Activated CD8-positive, alpha-beta T cell treated with anti-CD3 and anti-CD28 coated beads, Interleukin-2, amount 10 ng/mL, durations not matched to agents 7 days and 5 days (primary cell): ENCODE data around the gene SNRPB2. TPM values are rescaled to one million over a fixed set of nuclear protein-coding genes. Genes with fewer than 3 reads are reported as not detected.

Source experiments
- ATAC-seq: fragments of 150-1000 bp; cut with Tn5 transposase; one replicate; pipeline ENCODE4 v1.10.0; 2021; ENCODE audit warnings: moderate library complexity
- CTCF ChIA-PET: fragments of 350-600 bp; sonication (Branson Sonifier 250); formaldehyde crosslinking; loops from one replicate; lab custom pipeline; 2021; ENCODE audit warnings: antibody characterized with exemption; lab: Charles Lee
- POLR2A ChIA-PET: fragments of 350-600 bp; sonication (Branson Sonifier 250); formaldehyde crosslinking; loops from one replicate; lab custom pipeline; 2021; ENCODE audit warnings: antibody characterized with exemption; lab: Charles Lee
- DNase-seq: peaks from one replicate; pipeline ENCODE4 v3.0.0-alpha.2; 2020
- H3K27ac Mint-ChIP-seq: one replicate; pipeline ENCODE4 v1.8.0; 2021; ENCODE audit warnings: mild to moderate bottlenecking, mixed read lengths
- H3K27me3 Mint-ChIP-seq: one replicate; pipeline ENCODE4 v1.8.0; 2021; ENCODE audit warnings: low read depth, mixed read lengths
- H3K36me3 Mint-ChIP-seq: one replicate; pipeline ENCODE4 v1.8.0; 2021; ENCODE audit warnings: low read depth, mixed read lengths
- H3K4me1 Mint-ChIP-seq: one replicate; pipeline ENCODE4 v1.8.0; 2021; ENCODE audit warnings: low read depth, mixed read lengths
- H3K4me3 Mint-ChIP-seq: one replicate; pipeline ENCODE4 v1.8.0; 2021; ENCODE audit warnings: mild to moderate bottlenecking, mixed read lengths
- H3K9me3 Mint-ChIP-seq: one replicate; pipeline ENCODE4 v1.8.0; 2022; ENCODE audit warnings: mixed read lengths; ENCODE audit not compliant: insufficient read depth
- total RNA-seq, 2 experiments: library from RNA; stranded (reverse); gene quantifications; one replicate each; pipeline ENCODE4 v1.2.3, GENCODE V29; 2021

Gene SNRPB2
- total RNA-seq: 100 to 1,000 TPM in 1 of 2 experiments, 10 to 100 TPM in 1; 91.2 to 100 TPM

GRCh38 chr20:16729565-16730460, at the start of gene SNRPB2:
Gene SNRPB2 (plus strand): TSS chr20:16730026. CDS start chr20:16731703, 1,677 bp downstream.
- peaks cover 48% of the 10 kb centered on the region for H3K4me1 Mint-ChIP-seq
- peaks cover 54% of the 10 kb centered on the region for H3K36me3 Mint-ChIP-seq
- H3K27ac Mint-ChIP-seq: peak within 1 kb of the TSS; percentile 100
- DNase-seq: peak; percentile 96
- H3K4me3 Mint-ChIP-seq: peak within 1 kb of the TSS; percentile 99
- ChIA-PET POLR2A (no interaction called here), CTCF (interaction anchor here (1.6 kb wide), 2 partner anchors 14 to 31 kb away, joined by 5 to 7 read pairs; no protein-coding TSS in a partner anchor)
- peaks cover 12% of the 10 kb centered on the region for H3K27me3 Mint-ChIP-seq
- no peaks in the 10 kb centered on the region for H3K9me3 Mint-ChIP-seq
- ATAC-seq: peak; percentile 94

GRCh38 chr20:16684416-16684815, 45.4 kb upstream of the SNRPB2 start:
- no peak overlapping the region for H3K27ac Mint-ChIP-seq
- ChIA-PET POLR2A (no interaction called here), CTCF (no interaction called here)
- no peak for ATAC-seq
- H3K27me3 Mint-ChIP-seq: peaks cover 7% of the 10 kb centered on the region
- H3K4me1 Mint-ChIP-seq: no peaks in the 10 kb centered on the region
- no peak overlapping the region for H3K4me3 Mint-ChIP-seq
- no peaks in the 10 kb centered on the region for H3K9me3 Mint-ChIP-seq
- no peaks in the 10 kb centered on the region for H3K36me3 Mint-ChIP-seq
- DNase-seq: no peak

- peaks cover 17% of the 10 kb centered on the region for H3K27me3 Mint-ChIP-seq
Observed at GRCh38 chr20:16689906-16690305, 39.9 kb upstream of the SNRPB2 start.

GRCh38 chr20:16691381-16691780, 38.4 kb upstream of the SNRPB2 start:
- ChIA-PET CTCF (no interaction called here), POLR2A (no interaction called here)
- Mint-ChIP-seq H3K4me3 (no peak overlapping the region), H3K27ac (no peak overlapping the region), H3K27me3 (peaks cover 22% of the 10 kb centered on the region), H3K36me3 (no peaks in the 10 kb centered on the region), H3K4me1 (peaks cover 3% of the 10 kb centered on the region), H3K9me3 (no peaks in the 10 kb centered on the region)
- DNase-seq: no peak
- ATAC-seq: no peak

More at GRCh38 chr20:16689906-16690305, 39.9 kb upstream of the SNRPB2 start:
- no peak for ATAC-seq
- ChIA-PET CTCF (no interaction called here), POLR2A (no interaction called here)
- no peak overlapping the region for H3K4me3 Mint-ChIP-seq
- H3K4me1 Mint-ChIP-seq: peaks cover 3% of the 10 kb centered on the region
- H3K36me3 Mint-ChIP-seq: no peaks in the 10 kb centered on the region
- DNase-seq: no peak
- no peaks in the 10 kb centered on the region for H3K9me3 Mint-ChIP-seq
- H3K27ac Mint-ChIP-seq: no peak overlapping the region

GRCh38 chr20:16692009-16692408, 37.8 kb upstream of the SNRPB2 start:
- no peak overlapping the region for H3K4me3 Mint-ChIP-seq
- H3K36me3 Mint-ChIP-seq: no peaks in the 10 kb centered on the region
- ATAC-seq (no peak), DNase-seq (no peak)
- POLR2A ChIA-PET: no interaction called here
- CTCF ChIA-PET: no interaction called here
- H3K9me3 Mint-ChIP-seq: no peaks in the 10 kb centered on the region
- no peak overlapping the region for H3K27ac Mint-ChIP-seq
- peaks cover 3% of the 10 kb centered on the region for H3K4me1 Mint-ChIP-seq
- H3K27me3 Mint-ChIP-seq: peaks cover 24% of the 10 kb centered on the region

GRCh38 chr20:16692442-16692841, 37.4 kb upstream of the SNRPB2 start:
- ATAC-seq (no peak), DNase-seq (no peak)
- CTCF ChIA-PET: no interaction called here
- Mint-ChIP-seq H3K9me3 (no peaks in the 10 kb centered on the region), H3K27ac (no peak overlapping the region), H3K4me3 (no peak overlapping the region), H3K4me1 (peaks cover 3% of the 10 kb centered on the region), H3K36me3 (no peaks in the 10 kb centered on the region), H3K27me3 (peaks cover 25% of the 10 kb centered on the region)
- POLR2A ChIA-PET: no interaction called here

GRCh38 chr20:16693278-16693677, 36.5 kb upstream of the SNRPB2 start:
- H3K4me1 Mint-ChIP-seq: peaks cover 3% of the 10 kb centered on the region
- DNase-seq (no peak), ATAC-seq (no peak)
- ChIA-PET POLR2A (no interaction called here), CTCF (no interaction called here)
- H3K27ac Mint-ChIP-seq: no peak overlapping the region
- H3K36me3 Mint-ChIP-seq: no peaks in the 10 kb centered on the region
- H3K27me3 Mint-ChIP-seq: peaks cover 30% of the 10 kb centered on the region
- no peak overlapping the region for H3K4me3 Mint-ChIP-seq
- H3K9me3 Mint-ChIP-seq: no peaks in the 10 kb centered on the region

- no peak for DNase-seq
- no peaks in the 10 kb centered on the region for H3K36me3 Mint-ChIP-seq
- H3K27me3 Mint-ChIP-seq: peaks cover 27% of the 10 kb centered on the region
- no peaks in the 10 kb centered on the region for H3K9me3 Mint-ChIP-seq
- no peak overlapping the region for H3K27ac Mint-ChIP-seq
- no peak overlapping the region for H3K4me3 Mint-ChIP-seq
- no peak for ATAC-seq
- ChIA-PET CTCF (interaction anchor here (1.1 kb wide), 1 partner anchor 67 kb away, joined by 3 read pairs; no protein-coding TSS in a partner anchor), POLR2A (no interaction called here)
- peaks cover 3% of the 10 kb centered on the region for H3K4me1 Mint-ChIP-seq
Observed at GRCh38 chr20:16694161-16694560, 35.7 kb upstream of the SNRPB2 start.

GRCh38 chr20:16695628-16696027, 34.2 kb upstream of the SNRPB2 start:
- Mint-ChIP-seq H3K9me3 (no peaks in the 10 kb centered on the region), H3K27me3 (peaks cover 27% of the 10 kb centered on the region), H3K27ac (no peak overlapping the region), H3K4me3 (no peak overlapping the region), H3K4me1 (peaks cover 3% of the 10 kb centered on the region), H3K36me3 (no peaks in the 10 kb centered on the region)
- CTCF ChIA-PET: no interaction called here
- POLR2A ChIA-PET: no interaction called here
- DNase-seq: no peak
- no peak for ATAC-seq

- ChIA-PET POLR2A (no interaction called here), CTCF (interaction anchor here (1.0 kb wide), 1 partner anchor 13 kb away, joined by 3 read pairs; no protein-coding TSS in a partner anchor)
- no peaks in the 10 kb centered on the region for H3K9me3 Mint-ChIP-seq
- H3K27me3 Mint-ChIP-seq: peaks cover 21% of the 10 kb centered on the region
- no peaks in the 10 kb centered on the region for H3K4me1 Mint-ChIP-seq
- DNase-seq (no peak), ATAC-seq (no peak)
- H3K36me3 Mint-ChIP-seq: no peaks in the 10 kb centered on the region
- H3K4me3 Mint-ChIP-seq: no peak overlapping the region
- no peak overlapping the region for H3K27ac Mint-ChIP-seq
Observed at GRCh38 chr20:16699293-16699692, 30.5 kb upstream of the SNRPB2 start.

- ChIA-PET POLR2A (no interaction called here), CTCF (interaction anchor here (1.2 kb wide), 1 partner anchor 60 kb away, joined by 7 read pairs; no protein-coding TSS in a partner anchor)
- Mint-ChIP-seq H3K27ac (no peak overlapping the region), H3K4me3 (no peak overlapping the region), H3K36me3 (peaks cover 4% of the 10 kb centered on the region), H3K4me1 (no peaks in the 10 kb centered on the region), H3K9me3 (peaks cover under 1% of the 10 kb centered on the region), H3K27me3 (peaks cover 19% of the 10 kb centered on the region)
- DNase-seq: peak; percentile 57
- peak; percentile 76 for ATAC-seq
Observed at GRCh38 chr20:16701296-16701695, 28.5 kb upstream of the SNRPB2 start.

- ChIA-PET POLR2A (no interaction called here), CTCF (interaction anchor here (0.9 kb wide), 1 partner anchor 57 kb away, joined by 3 read pairs; no protein-coding TSS in a partner anchor)
- peaks cover 21% of the 10 kb centered on the region for H3K27me3 Mint-ChIP-seq
- peaks cover 10% of the 10 kb centered on the region for H3K4me1 Mint-ChIP-seq
- H3K27ac Mint-ChIP-seq: no peak overlapping the region
- peaks cover 11% of the 10 kb centered on the region for H3K36me3 Mint-ChIP-seq
- ATAC-seq: no peak
- no peak overlapping the region for H3K4me3 Mint-ChIP-seq
- H3K9me3 Mint-ChIP-seq: peaks cover 12% of the 10 kb centered on the region
- DNase-seq: no peak
Observed at GRCh38 chr20:16703570-16703969, 26.3 kb upstream of the SNRPB2 start.
